Body of pancreas (tissue), 4 donors: Measurements from ENCODE around the gene PREB.

ENCODE experiments used
- POLR2A ChIP-seq, 3 donors: fragments of 450-650 bp; IDR thresholded peaks; one replicate each; pipeline ENCODE4 v1.6.1; 2016; ENCODE audit warnings: antibody characterized with exemption in 3 of 3, mild to moderate bottlenecking in 2 of 3
- TF ChIP-seq, protein P1 (sequence below), 7 experiments: fragments of 450-650 bp in 4 of 7; fragments of 200-600 bp in 3 of 7; sonication (generic) in 3 of 7; IDR thresholded peaks; one replicate each; pipeline ENCODE4 v1.5.1; 2016 to 2019; ENCODE audit warnings: antibody characterized with exemption in 7 of 7

DNA sequence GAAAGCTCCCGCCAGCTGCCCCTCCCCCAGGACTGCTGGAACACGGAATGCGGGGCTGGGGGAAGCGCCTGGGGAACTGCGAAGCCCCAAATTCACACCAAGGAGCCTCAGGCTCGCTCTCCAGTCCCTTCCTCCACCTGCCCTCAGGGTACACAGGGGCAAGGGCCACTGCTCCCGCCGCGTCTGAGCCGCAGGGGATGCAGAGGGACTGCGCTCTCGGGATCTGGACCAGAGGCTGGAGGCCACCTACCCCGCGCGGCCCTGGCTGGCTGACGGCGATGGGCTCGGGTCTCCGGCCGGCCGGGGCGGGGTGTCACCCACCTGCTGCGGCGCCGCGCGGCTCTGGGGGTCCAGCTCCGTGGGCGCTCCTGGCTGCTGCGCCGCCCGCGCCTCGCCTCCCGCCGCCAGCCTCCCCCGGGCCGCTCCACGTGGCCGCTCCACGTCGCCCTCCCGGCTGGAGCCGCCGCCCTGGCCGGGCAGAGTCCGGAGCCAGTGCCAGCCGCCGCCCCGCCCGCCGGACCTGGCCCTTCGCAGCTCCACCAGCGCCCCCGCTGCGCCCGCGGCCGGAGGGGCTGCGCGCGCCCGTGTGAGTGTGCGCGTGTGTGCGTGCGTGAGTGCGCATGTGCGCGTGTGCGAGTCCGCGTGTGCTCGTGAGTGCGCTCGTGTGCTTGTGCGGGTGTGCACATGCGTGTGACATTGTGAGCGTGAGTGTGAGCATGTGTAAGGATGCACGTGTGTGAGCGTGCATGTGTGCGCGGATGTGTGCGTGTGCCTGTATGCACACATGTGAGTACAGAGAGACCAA is 15.7 kb downstream of the PREB start, which contains the start of gene CGREF1:
- TF ChIP-seq, protein P1, sequence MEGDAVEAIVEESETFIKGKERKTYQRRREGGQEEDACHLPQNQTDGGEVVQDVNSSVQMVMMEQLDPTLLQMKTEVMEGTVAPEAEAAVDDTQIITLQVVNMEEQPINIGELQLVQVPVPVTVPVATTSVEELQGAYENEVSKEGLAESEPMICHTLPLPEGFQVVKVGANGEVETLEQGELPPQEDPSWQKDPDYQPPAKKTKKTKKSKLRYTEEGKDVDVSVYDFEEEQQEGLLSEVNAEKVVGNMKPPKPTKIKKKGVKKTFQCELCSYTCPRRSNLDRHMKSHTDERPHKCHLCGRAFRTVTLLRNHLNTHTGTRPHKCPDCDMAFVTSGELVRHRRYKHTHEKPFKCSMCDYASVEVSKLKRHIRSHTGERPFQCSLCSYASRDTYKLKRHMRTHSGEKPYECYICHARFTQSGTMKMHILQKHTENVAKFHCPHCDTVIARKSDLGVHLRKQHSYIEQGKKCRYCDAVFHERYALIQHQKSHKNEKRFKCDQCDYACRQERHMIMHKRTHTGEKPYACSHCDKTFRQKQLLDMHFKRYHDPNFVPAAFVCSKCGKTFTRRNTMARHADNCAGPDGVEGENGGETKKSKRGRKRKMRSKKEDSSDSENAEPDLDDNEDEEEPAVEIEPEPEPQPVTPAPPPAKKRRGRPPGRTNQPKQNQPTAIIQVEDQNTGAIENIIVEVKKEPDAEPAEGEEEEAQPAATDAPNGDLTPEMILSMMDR (IDR thresholded peaks at IDR 0.05): no peak
- no peak for TF ChIP-seq POLR2A (IDR thresholded peaks at IDR 0.05)
